Measurements from ENCODE around the gene CTSS. TPM values are rescaled to one million over a fixed set of nuclear protein-coding genes. Genes with fewer than 3 reads are reported as not detected.
"Not testable (repeated sequence)": the region's sequence is repeated elsewhere in the genome, so short reads cannot be mapped to it uniquely, and the experiment has no call there.

The CTSS gene
- total RNA-seq, 1 experiment from 2014 or later: 6.3 TPM

GRCh38 chr1:150780510-150780909 lies 14.9 kb upstream of the CTSS start:
- H3F3A ChIP-seq (ENCODE audit: insufficient read depth, low read depth): no peaks in the 10 kb centered on the region
- POLR2A ChIA-PET (ENCODE audit: unreplicated experiment): no interaction called here
- intact Hi-C loops (cut with micrococcal nuclease; ENCODE audit: unreplicated experiment): no loop called here
- no peak for DNase-seq
- no peaks in the 10 kb centered on the region for H3K4me1 ChIP-seq (replicated peaks; ENCODE audit: insufficient read depth)
- CTCF ChIA-PET: no interaction called here
- H4K20me1 ChIP-seq (ENCODE audit: insufficient read depth): no peaks in the 10 kb centered on the region
- no peaks in the 10 kb centered on the region for H3K9me3 ChIP-seq (ENCODE audit: insufficient read depth, low read depth)
- no peaks in the 10 kb centered on the region for H3K9me2 ChIP-seq (ENCODE audit: insufficient read depth)
- no peaks in the 10 kb centered on the region for H3K79me2 ChIP-seq (ENCODE audit: low read depth)
- H3K4me3 ChIP-seq: no peak overlapping the region
- H3K27me3 ChIP-seq (ENCODE audit: insufficient read depth, low read depth): no peaks in the 10 kb centered on the region
- no TSS peak for BruUV-seq (replicated peaks)
- no peak overlapping the region for H3K4me2 ChIP-seq
- no peak overlapping the region for H3K27ac ChIP-seq
- H2AFZ ChIP-seq: no peak overlapping the region
- TF ChIP-seq EZH2 (IDR thresholded peaks at IDR 0.05; ENCODE audit: low read depth) (no peak), CTCF (conservative IDR thresholded peaks at IDR 0.05) (no peak)
- H3K36me3 ChIP-seq (ENCODE audit: low read depth): no peaks in the 10 kb centered on the region

DNA sequence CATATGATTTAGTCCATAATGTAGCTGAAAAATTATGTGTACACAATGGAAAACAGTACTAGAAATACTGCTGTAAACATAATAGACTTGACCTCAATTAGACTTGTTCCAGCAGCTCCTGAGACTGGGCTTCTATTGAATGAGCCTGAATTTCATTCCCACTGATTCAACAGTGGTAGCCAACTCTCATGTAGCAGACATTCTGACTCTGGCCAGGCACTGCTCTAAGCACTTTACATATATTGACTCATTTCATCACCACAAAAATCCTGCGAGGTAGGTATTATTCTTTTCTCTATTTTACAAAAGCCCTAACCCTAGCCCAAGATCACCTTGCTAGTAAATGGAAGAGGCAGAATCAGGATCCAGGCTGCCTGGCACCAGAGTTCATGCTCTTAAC lies 12.8 kb upstream of the CTSS start:
- no peaks in the 10 kb centered on the region for H3K36me3 ChIP-seq (ENCODE audit: low read depth)
- no peak for DNase-seq
- TF ChIP-seq EZH2 (IDR thresholded peaks at IDR 0.05; ENCODE audit: low read depth) (no peak), CTCF (conservative IDR thresholded peaks at IDR 0.05) (no peak)
- no peaks in the 10 kb centered on the region for H3K9me3 ChIP-seq (ENCODE audit: insufficient read depth, low read depth)
- H3K4me1 ChIP-seq (replicated peaks; ENCODE audit: insufficient read depth): no peaks in the 10 kb centered on the region
- H3K4me3 ChIP-seq: no peak overlapping the region
- ChIA-PET CTCF (interaction anchor here (0.6 kb wide), 1 partner anchor 10 kb away, joined by 3 read pairs; no protein-coding TSS in a partner anchor), POLR2A (ENCODE audit: unreplicated experiment) (no interaction called here)
- H3K27me3 ChIP-seq (ENCODE audit: insufficient read depth, low read depth): no peaks in the 10 kb centered on the region
- no peak overlapping the region for H2AFZ ChIP-seq
- no peaks in the 10 kb centered on the region for H3K79me2 ChIP-seq (ENCODE audit: low read depth)
- BruUV-seq (replicated peaks): no TSS peak
- H3K9me2 ChIP-seq (ENCODE audit: insufficient read depth): no peaks in the 10 kb centered on the region
- intact Hi-C loops (cut with micrococcal nuclease; ENCODE audit: unreplicated experiment): no loop called here
- H3F3A ChIP-seq (ENCODE audit: insufficient read depth, low read depth): no peaks in the 10 kb centered on the region
- H3K4me2 ChIP-seq: no peak overlapping the region
- no peak overlapping the region for H3K27ac ChIP-seq
- no peaks in the 10 kb centered on the region for H4K20me1 ChIP-seq (ENCODE audit: insufficient read depth)

DNA sequence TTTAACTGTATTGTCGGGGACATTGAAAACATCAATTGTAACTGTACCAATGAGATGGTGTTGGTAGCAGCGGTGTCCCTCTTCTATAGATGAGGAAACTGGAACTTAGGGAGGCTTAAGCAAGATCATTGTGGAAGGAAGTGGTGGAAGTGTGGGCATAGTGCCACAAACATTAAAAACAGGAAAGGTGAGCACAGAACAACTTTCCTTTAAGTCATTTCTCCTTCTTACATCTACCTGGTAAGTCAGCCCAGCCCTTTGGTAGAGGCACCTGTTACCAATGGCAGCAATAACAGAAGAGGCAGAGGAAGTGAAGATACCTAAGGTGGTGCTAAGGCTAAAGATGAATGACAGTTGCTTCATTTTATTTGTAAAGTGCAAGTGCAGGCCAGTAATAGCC lies 12.0 kb upstream of the CTSS start:
- no peak for TF ChIP-seq EZH2 (IDR thresholded peaks at IDR 0.05; ENCODE audit: low read depth)
- no peak for TF ChIP-seq CTCF (conservative IDR thresholded peaks at IDR 0.05)
- Histone ChIP-seq H3F3A (ENCODE audit: insufficient read depth, low read depth) (no peaks in the 10 kb centered on the region), H3K79me2 (ENCODE audit: low read depth) (no peaks in the 10 kb centered on the region), H3K9me3 (ENCODE audit: insufficient read depth, low read depth) (no peaks in the 10 kb centered on the region), H3K27ac (no peak overlapping the region), H3K36me3 (ENCODE audit: low read depth) (no peaks in the 10 kb centered on the region), H3K4me1 (replicated peaks; ENCODE audit: insufficient read depth) (no peaks in the 10 kb centered on the region), H3K4me2 (no peak overlapping the region), H3K4me3 (no peak overlapping the region), H3K9me2 (ENCODE audit: insufficient read depth) (no peaks in the 10 kb centered on the region), H2AFZ (no peak overlapping the region), H4K20me1 (ENCODE audit: insufficient read depth) (no peaks in the 10 kb centered on the region), H3K27me3 (ENCODE audit: insufficient read depth, low read depth) (no peaks in the 10 kb centered on the region)
- CTCF ChIA-PET: interaction anchor here (0.6 kb wide), 1 partner anchor 11 kb away, joined by 3 read pairs; no protein-coding TSS in a partner anchor
- intact Hi-C loops (cut with micrococcal nuclease; ENCODE audit: unreplicated experiment): no loop called here
- BruUV-seq (replicated peaks): no TSS peak
- POLR2A ChIA-PET (ENCODE audit: unreplicated experiment): interaction anchor here (0.6 to 0.7 kb wide), 3 partner anchors 14 to 212 kb away, joined by 3 to 6 read pairs (median 6); no protein-coding TSS in a partner anchor
- no peak for DNase-seq

DNA sequence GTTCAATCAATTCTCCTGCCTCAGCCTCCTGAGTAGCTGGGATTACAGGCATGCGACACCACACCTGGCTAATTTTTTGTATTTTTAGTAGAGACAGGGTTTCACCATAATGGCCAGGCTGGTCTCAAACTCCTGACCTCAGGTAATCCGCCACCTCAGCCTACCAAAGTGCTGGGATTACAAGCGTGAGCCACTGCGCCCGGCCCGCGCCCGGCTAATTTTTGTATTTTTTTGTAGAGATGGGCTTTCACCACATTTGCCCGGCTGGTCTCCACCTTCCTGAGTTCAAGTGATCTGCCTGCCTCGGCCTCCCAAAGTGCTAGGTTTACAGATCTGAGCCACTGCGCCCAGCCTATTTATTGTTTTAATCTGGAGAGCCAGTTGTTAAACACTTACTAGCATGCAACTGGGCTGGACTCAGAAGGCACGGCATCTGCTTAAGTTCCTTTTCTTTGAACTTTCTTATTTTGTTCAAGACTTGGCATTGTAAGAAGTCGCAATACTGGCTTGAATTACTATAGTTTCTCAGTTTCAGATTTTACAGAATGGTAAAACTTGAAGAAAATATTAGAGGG lies 10.4 kb upstream of the CTSS start:
- H3K4me1 ChIP-seq (replicated peaks; ENCODE audit: insufficient read depth); POLR2A ChIA-PET (ENCODE audit: unreplicated experiment): not testable (repeated sequence)

More for the DNA sequence above, 10.4 kb upstream of the CTSS start:
- intact Hi-C loops (cut with micrococcal nuclease; ENCODE audit: unreplicated experiment); H3K4me3 ChIP-seq; CTCF ChIA-PET; H4K20me1 ChIP-seq (ENCODE audit: insufficient read depth); H3K9me2 ChIP-seq (ENCODE audit: insufficient read depth); H2AFZ ChIP-seq; H3K36me3 ChIP-seq (ENCODE audit: low read depth); H3K27me3 ChIP-seq (ENCODE audit: insufficient read depth, low read depth); BruUV-seq (replicated peaks); H3F3A ChIP-seq (ENCODE audit: insufficient read depth, low read depth); H3K9me3 ChIP-seq (ENCODE audit: insufficient read depth, low read depth); H3K27ac ChIP-seq; DNase-seq; H3K4me2 ChIP-seq; H3K79me2 ChIP-seq (ENCODE audit: low read depth): not testable (repeated sequence)

All from PC-9 (cell line).